ENCODE data around the gene RASSF1. TPM values are rescaled to one million over a fixed set of nuclear protein-coding genes. Genes with fewer than 3 reads are reported as not detected.

The RASSF1 gene
- total RNA-seq, 1 experiment from 2014 or later = 20.0 TPM

DNA sequence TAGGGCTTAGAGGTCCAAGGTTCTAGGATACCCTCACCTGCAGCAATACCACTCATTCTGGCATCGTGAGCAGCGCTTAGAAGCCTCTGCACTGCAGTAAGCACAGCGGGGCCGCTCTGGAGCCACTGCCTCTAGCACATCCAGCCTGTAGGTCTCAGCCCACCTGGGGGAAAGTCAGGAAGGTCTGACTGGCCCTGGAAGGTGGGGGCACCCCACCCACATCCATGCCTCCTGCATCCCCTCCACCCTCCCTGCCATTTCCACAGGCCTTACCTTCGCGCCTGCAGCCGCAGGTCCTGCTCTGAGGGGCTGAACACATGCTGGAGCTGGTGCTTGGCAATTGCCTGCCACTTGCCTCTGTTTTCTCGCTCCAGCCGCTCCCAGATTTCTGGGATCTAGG is 901 bp upstream of the RASSF1 start:
- Histone ChIP-seq H3K4me2 (ENCODE audit: low read length) (no peak overlapping the region), H3K4me1 (ENCODE audit: insufficient read depth, low read length) (peaks cover 10% of the 10 kb centered on the region), H3K79me2 (ENCODE audit: low read length) (peaks cover 6% of the 10 kb centered on the region), H2AFZ (ENCODE audit: low read length) (no peak overlapping the region), H3K36me3 (ENCODE audit: low read depth, low read length) (no peaks in the 10 kb centered on the region), H3K4me3 (ENCODE audit: low read length) (no peak overlapping the region), H3K9me2 (replicated peaks; ENCODE audit: low read length) (no peaks in the 10 kb centered on the region), H3K27me3 (ENCODE audit: low read length) (no peaks in the 10 kb centered on the region), H3F3A (ENCODE audit: low read length, unreplicated experiment) (no peaks in the 10 kb centered on the region), H3K9ac (ENCODE audit: low read length) (no peak overlapping the region), H3K9me3 (ENCODE audit: low read length) (no peaks in the 10 kb centered on the region), H3K27ac (ENCODE audit: low read length) (no peak overlapping the region), H4K20me1 (ENCODE audit: low read length) (no peaks in the 10 kb centered on the region)
- intact Hi-C loops (cut with micrococcal nuclease) = no loop called here
- CTCF ChIA-PET = no interaction called here
- POLR2A ChIA-PET (ENCODE audit: unreplicated experiment) = no interaction called here
- TF ChIP-seq, protein P1, sequence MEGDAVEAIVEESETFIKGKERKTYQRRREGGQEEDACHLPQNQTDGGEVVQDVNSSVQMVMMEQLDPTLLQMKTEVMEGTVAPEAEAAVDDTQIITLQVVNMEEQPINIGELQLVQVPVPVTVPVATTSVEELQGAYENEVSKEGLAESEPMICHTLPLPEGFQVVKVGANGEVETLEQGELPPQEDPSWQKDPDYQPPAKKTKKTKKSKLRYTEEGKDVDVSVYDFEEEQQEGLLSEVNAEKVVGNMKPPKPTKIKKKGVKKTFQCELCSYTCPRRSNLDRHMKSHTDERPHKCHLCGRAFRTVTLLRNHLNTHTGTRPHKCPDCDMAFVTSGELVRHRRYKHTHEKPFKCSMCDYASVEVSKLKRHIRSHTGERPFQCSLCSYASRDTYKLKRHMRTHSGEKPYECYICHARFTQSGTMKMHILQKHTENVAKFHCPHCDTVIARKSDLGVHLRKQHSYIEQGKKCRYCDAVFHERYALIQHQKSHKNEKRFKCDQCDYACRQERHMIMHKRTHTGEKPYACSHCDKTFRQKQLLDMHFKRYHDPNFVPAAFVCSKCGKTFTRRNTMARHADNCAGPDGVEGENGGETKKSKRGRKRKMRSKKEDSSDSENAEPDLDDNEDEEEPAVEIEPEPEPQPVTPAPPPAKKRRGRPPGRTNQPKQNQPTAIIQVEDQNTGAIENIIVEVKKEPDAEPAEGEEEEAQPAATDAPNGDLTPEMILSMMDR (conservative IDR thresholded peaks at IDR 0.05; ENCODE audit: low read depth, low read length) = no peak
- TF ChIP-seq EZH2phosphoT487 (IDR thresholded peaks at IDR 0.05; ENCODE audit: borderline replicate concordance, low read length) (no peak), EZH2 (IDR thresholded peaks at IDR 0.05; ENCODE audit: low read length, unreplicated experiment) (no peak)
- no peak for ATAC-seq
- BruUV-seq (replicated peaks) = no TSS peak
- DNase-seq = no peak

DNA sequence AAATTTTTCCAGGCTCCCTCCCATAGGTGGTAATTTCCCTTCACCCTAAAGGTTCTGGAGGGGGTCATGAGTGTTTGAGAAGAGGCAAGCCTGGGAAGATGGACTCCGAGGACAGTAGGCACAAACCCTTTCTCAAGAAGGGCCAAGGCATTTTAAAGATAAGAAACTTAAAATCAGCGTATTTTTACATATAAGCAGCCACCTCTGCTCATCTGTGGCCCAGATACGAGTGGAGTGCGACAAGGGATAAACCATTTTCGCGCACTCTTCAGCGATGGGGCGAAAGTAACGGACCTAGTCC is 539 bp downstream of the RASSF1 start:
- no TSS peak for BruUV-seq (replicated peaks)
- Histone ChIP-seq H3K79me2 (ENCODE audit: low read length) (peaks cover 21% of the 10 kb centered on the region), H3K36me3 (ENCODE audit: low read depth, low read length) (no peaks in the 10 kb centered on the region), H3F3A (ENCODE audit: low read length, unreplicated experiment) (no peaks in the 10 kb centered on the region), H3K27me3 (ENCODE audit: low read length) (no peaks in the 10 kb centered on the region), H3K4me2 (ENCODE audit: low read length) (no peak overlapping the region), H4K20me1 (ENCODE audit: low read length) (peaks cover 3% of the 10 kb centered on the region; the same call in 1 of the 2 replicates), H3K4me3 (ENCODE audit: low read length) (no peak overlapping the region), H2AFZ (ENCODE audit: low read length) (no peak overlapping the region), H3K9me2 (replicated peaks; ENCODE audit: low read length) (no peaks in the 10 kb centered on the region), H3K4me1 (ENCODE audit: insufficient read depth, low read length) (peaks cover 18% of the 10 kb centered on the region), H3K9me3 (ENCODE audit: low read length) (no peaks in the 10 kb centered on the region), H3K9ac (ENCODE audit: low read length) (no peak overlapping the region), H3K27ac (ENCODE audit: low read length) (no peak overlapping the region)
- POLR2A ChIA-PET (ENCODE audit: unreplicated experiment) = no interaction called here
- DNase-seq = no peak
- CTCF ChIA-PET = no interaction called here
- no peak for ATAC-seq
- intact Hi-C loops (cut with micrococcal nuclease) = no loop called here
- TF ChIP-seq EZH2phosphoT487 (IDR thresholded peaks at IDR 0.05; ENCODE audit: borderline replicate concordance, low read length) (no peak), EZH2 (IDR thresholded peaks at IDR 0.05; ENCODE audit: low read length, unreplicated experiment) (no peak)
- TF ChIP-seq, protein P1 (conservative IDR thresholded peaks at IDR 0.05; ENCODE audit: low read depth, low read length) = no peak

DNA sequence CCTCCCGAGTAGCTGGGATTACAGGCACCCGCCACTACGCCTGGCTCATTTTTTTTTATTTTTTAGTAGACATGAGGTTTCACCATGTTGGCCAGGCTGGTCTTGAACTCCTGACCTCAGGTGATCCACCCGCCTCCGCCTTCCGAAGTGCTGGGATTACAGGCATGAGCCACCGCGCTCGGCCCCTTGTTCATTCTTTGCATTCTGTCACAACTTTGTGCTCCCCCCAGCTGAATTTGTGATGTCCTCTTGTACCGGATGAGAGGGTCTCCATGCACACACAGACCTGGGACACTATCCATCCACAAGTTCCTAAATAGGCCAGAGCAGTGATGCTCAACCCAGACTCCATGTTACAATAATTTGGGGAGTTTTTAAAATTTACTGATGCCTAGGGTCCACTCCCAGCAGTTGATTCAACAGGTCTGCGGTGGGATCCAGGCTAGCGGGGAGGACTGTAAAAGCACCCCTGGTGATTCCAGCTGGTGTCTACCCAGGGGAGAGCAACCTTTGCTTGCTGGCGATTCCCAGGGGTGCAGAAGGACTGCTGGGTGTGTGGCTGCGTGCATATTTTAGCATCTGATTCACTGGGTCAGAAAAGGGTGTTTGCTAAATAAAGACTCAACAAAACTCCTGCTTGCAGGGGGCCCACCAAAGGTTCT is 1.0 kb downstream of the RASSF1 start:
- CTCF ChIA-PET = no interaction called here
- ATAC-seq (no peak), DNase-seq (no peak)
- H3K9ac ChIP-seq (ENCODE audit: low read length) = no peak overlapping the region
- no peak overlapping the region for H3K4me3 ChIP-seq (ENCODE audit: low read length)
- H4K20me1 ChIP-seq (ENCODE audit: low read length) = peaks cover 5% of the 10 kb centered on the region; the same call in 1 of the 2 replicates
- BruUV-seq (replicated peaks) = no TSS peak
- intact Hi-C loops (cut with micrococcal nuclease) = no loop called here
- H3K79me2 ChIP-seq (ENCODE audit: low read length) = peaks cover 25% of the 10 kb centered on the region
- no peaks in the 10 kb centered on the region for H3F3A ChIP-seq (ENCODE audit: low read length, unreplicated experiment)
- no peak for TF ChIP-seq EZH2 (IDR thresholded peaks at IDR 0.05; ENCODE audit: low read length, unreplicated experiment)
- TF ChIP-seq, protein P1 (conservative IDR thresholded peaks at IDR 0.05; ENCODE audit: low read depth, low read length) = no peak
- no peak for TF ChIP-seq EZH2phosphoT487 (IDR thresholded peaks at IDR 0.05; ENCODE audit: borderline replicate concordance, low read length)
- H2AFZ ChIP-seq (ENCODE audit: low read length) = no peak overlapping the region
- H3K27ac ChIP-seq (ENCODE audit: low read length) = no peak overlapping the region
- H3K9me3 ChIP-seq (ENCODE audit: low read length) = no peaks in the 10 kb centered on the region
- POLR2A ChIA-PET (ENCODE audit: unreplicated experiment) = interaction anchor here (0.7 kb wide), 1 partner anchor 158 kb away, joined by 28 read pairs; no protein-coding TSS in a partner anchor
- H3K9me2 ChIP-seq (replicated peaks; ENCODE audit: low read length) = no peaks in the 10 kb centered on the region
- H3K27me3 ChIP-seq (ENCODE audit: low read length) = no peaks in the 10 kb centered on the region
- peaks cover 23% of the 10 kb centered on the region for H3K4me1 ChIP-seq (ENCODE audit: insufficient read depth, low read length)
- no peak overlapping the region for H3K4me2 ChIP-seq (ENCODE audit: low read length)
- H3K36me3 ChIP-seq (ENCODE audit: low read depth, low read length) = no peaks in the 10 kb centered on the region; the same call in 1 of the 2 replicates

All from PC-3 (cell line).